Daoy (cell line): ENCODE measurements around the gene TXNIP. TPM values are rescaled to one million over a fixed set of nuclear protein-coding genes. Genes with fewer than 3 reads are reported as not detected.
"Not testable (repeated sequence)": the region's sequence is repeated elsewhere in the genome, so short reads cannot be mapped to it uniquely, and the experiment has no call there.

Experiments
- DNase-seq: peaks from one replicate; pipeline ENCODE4 v3.0.0-alpha.2; 2015; ENCODE audit warnings: low read depth
- total RNA-seq: library from RNA; depleted of rRNA; stranded (reverse); fragments of >200 nt; shearing (Covaris generic); gene quantifications from 2 replicates; pipeline ENCODE4 v1.2.3, GENCODE V29; 2014; rRNA removed

The TXNIP gene
- 2.6 and 2.8 TPM in 2 replicates for total RNA-seq

DNA sequence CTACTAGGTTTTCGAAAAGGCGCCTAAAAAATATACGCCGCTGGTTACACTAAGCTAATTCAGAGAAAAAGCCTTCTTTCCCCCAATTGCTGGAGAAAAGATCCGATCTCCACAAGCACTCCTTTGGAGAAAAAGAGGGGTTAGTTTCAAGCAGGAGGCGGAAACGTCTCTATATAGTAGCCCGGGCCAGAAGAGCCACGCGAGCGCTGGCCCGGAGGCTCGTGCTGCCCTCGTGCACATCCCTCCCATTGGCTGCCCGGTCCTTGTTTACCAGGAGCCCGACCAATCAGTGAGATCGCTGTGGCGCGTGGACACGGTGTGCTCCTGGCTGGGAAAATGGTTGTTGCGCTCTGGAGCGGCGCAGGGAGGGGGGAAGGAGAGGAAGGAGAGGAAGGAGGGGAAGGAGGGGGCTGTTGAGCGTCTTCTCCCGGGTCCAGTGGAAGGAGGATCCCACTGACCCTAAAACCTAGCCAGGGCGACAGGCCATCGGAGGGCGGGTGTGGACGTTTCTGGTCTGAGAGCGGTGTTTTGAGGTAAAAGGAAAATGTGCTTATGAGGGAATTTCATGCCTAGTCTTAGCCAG, at the start of gene TXNIP:
TSS of gene TXNIP (minus strand) at position 147 of the 583 bp plus-strand sequence. CDS start 313 bp downstream, outside the sequence.
- DNase-seq: peak; percentile 97

GRCh38 chr1:146039844-146040194, 43.4 kb upstream of the TXNIP start:
- DNase-seq: peak; percentile 11

- DNase-seq: peak; percentile 86
Observed at GRCh38 chr1:146036965-146037646, 40.7 kb upstream of the TXNIP start.

GRCh38 chr1:146036241-146036964, 40.0 kb upstream of the TXNIP start:
- no peak for DNase-seq

- peak; percentile 43 for DNase-seq
Observed at GRCh38 chr1:146035048-146035423, 38.7 kb upstream of the TXNIP start.

DNA sequence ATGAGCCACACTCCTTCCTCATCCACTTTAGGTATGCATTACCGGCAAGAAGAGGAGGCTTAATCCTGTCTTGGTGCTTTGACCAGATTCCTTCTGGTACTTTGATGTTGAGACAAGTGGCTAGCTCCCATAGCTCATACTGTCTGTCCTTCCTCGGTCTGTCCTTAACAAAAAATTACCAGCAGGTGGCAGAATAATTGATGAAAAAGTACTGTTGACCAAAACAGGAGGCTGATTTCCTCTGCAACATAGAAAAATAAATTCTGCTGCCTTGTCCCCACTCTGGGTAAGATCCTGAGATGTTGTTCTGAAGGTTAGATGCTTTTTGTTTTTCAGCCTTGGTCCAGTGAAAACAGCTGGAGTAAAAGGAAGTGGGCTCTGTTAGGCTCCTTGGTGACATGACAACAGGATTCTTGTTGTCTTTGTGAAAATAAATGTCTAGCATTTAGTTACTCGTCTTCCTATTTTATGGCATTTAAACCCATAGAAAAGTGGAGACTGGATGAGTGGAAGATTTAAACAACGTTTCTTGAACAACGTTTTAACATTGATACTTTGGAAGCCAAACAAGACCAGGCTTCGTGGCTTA, 36.3 kb upstream of the TXNIP start:
- DNase-seq: peak; percentile 27

GRCh38 chr1:146031476-146031875, 35.1 kb upstream of the TXNIP start:
- no peak for DNase-seq

- DNase-seq: no peak
Observed at GRCh38 chr1:146029117-146029516, 32.7 kb upstream of the TXNIP start.

- DNase-seq: not testable (repeated sequence)
Observed at GRCh38 chr1:146026650-146027049, 30.3 kb upstream of the TXNIP start.

- DNase-seq: not testable (repeated sequence)
Observed at GRCh38 chr1:146025787-146026495, 29.6 kb upstream of the TXNIP start.

DNA sequence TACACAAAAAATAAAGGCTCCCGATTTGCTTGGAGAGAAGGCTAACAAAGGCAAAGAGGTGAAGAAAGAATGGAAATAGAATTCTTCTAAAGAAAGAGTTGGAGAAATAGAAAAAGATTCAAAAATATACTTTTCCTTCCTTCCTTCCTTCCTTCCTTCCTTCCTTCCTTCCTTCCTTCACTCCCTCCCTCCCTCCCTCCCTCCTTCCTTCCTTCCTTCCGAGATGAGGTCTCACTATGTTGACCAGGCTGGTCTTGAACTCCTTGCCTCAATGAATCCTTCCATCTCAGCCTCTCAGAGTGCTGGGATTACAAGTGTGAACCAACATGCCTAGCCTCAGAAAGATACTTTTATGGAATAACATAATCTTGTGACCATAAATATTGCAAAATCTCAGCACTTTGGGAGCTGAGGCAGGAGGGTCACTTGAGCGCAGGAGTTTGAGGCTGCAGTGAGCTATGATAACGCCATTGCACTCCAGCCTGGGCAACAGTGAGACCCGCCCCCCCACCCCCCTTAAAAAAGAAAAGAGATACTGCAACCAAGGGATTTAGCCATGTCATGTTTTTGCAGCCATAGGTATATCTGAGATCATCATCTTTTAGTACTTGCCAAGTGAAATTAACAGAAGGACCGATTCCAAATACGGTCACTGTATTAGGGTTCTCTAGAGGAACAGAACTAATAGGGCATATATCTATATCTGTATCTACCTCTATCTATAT, 26.2 kb upstream of the TXNIP start:
- no peak for DNase-seq

GRCh38 chr1:146021622-146022402, 25.4 kb upstream of the TXNIP start, which contains the start of gene HJV:
TSS of gene HJV (minus strand) at chr1:146021735. CDS start at chr1:146020231, 1,504 bp downstream.
- DNase-seq: no peak

DNA sequence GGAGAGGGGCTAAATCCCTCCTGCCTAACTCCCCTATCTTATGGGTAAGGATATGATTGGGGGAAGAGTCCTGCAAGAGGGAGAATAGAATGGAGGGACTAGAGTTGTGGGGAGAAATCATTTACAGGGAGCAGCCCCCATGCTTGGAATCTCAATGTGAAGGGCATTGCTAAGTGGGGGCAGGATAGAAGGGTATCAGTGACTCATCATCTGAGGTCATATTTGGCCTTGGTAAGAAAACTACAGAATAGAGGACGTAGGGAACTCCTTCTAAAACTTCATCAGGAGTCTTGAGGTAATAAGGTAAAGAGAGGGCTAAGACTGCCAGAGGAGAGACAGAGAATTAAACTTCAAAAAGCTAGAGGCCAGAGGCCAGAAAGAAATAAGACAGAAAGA, 24.7 kb upstream of the TXNIP start:
- DNase-seq: no peak

DNA sequence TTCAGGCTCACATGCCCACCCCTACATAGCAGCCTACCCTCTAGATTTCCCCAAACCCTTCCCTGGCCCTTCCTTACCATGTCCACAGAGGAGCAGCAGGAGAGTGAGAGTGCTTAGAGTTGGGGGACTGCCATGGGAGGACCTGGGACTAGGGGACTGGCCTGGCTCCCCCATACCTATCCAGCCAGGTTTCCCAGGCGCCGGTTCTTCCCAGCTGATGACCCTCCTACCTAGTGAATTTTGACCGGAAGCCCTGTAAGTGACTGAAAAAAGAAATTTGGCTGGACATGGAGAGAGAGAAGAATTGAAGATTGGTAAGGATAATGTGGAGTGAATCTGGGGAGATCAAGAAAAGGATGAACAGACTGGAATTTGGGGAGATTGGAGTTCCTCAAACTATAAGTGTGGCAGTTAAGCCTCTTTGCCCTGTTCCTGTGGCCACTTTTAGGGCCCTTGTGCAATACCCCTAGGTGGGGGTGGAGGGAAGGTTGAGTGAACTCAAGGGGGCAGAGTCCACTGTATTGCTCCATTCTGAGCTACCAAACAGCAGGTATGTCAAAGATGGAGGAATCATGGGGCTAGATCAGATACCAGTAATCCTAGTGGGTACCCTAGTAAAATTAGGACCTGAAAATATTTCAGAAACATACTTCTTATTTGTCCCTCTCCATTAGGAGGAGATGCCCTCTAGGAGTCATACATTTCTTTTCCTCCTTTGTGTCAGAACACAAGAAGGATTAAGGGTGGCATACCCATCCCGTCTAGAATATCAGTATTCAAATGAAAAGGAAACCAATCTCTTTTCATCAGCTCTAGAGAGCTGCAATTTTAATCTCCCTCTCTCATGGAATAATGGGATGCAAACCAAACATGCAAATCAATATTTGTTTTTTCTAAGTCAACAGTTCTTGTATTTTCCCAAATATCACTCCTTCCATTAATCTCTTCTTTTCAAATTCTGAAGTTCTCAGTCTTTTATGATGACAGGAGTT, 24.0 kb upstream of the TXNIP start:
- no peak for DNase-seq

- no peak for DNase-seq
Observed at GRCh38 chr1:146019231-146020057, 23.1 kb upstream of the TXNIP start.

DNA sequence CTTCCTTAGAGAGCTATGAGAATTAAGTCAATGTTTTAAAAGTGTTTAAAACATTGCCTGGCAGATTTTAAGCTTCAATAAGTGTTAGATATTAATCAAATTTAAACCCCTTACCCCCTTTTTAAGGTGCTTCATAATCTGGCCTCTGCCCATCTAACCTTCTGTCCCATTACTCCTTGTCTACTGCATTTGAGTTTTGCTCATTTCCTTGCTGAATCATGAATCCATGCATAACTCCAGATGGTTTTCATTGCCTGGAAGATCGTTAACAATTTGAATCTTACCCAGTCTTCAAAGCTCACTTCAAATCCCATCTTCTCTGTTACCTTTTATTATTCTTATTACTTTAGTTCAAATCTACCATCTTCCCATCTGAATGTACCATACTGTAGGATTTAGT, 20.5 kb upstream of the TXNIP start:
- no peak for DNase-seq

GRCh38 chr1:146013559-146013922, 17.2 kb upstream of the TXNIP start:
- DNase-seq: no peak
